NCI-H510A treated with DMSO at 0.1 percent for 48 hours (cell line): ENCODE data around the gene ZFC3H1.

Experiments
- DNase-seq: peaks from one replicate; lab custom pipeline; 2025; lab: John Stamatoyannopoulos, UW

The ZFC3H1 gene

GRCh38 chr12:71638499-71638898, 25.1 kb downstream of the ZFC3H1 start:
- no peak for DNase-seq

GRCh38 chr12:71636704-71637115, 26.9 kb downstream of the ZFC3H1 start:
- DNase-seq = peak; percentile 87

- DNase-seq = no peak
Measured at GRCh38 chr12:71627438-71628002, 36.1 kb downstream of the ZFC3H1 start.

- no peak for DNase-seq
Measured at GRCh38 chr12:71626768-71627167, 36.9 kb downstream of the ZFC3H1 start.

GRCh38 chr12:71626098-71626497, 37.5 kb downstream of the ZFC3H1 start:
- DNase-seq = no peak

- no peak for DNase-seq
Measured at GRCh38 chr12:71625476-71625875, 38.2 kb downstream of the ZFC3H1 start.

GRCh38 chr12:71621938-71622337, 41.7 kb downstream of the ZFC3H1 start:
- no peak for DNase-seq

GRCh38 chr12:71610031-71610795, 53.4 kb downstream of the ZFC3H1 start:
- DNase-seq = no peak

- DNase-seq = no peak
Measured at GRCh38 chr12:71607494-71608330, 55.9 kb downstream of the ZFC3H1 start.

- no peak for DNase-seq
Measured at GRCh38 chr12:71605039-71605438, 58.6 kb downstream of the ZFC3H1 start.

- no peak for DNase-seq
Measured at GRCh38 chr12:71602761-71603577, 60.7 kb downstream of the ZFC3H1 start.

- no peak for DNase-seq
Measured at GRCh38 chr12:71601546-71601945, 62.1 kb downstream of the ZFC3H1 start.

GRCh38 chr12:71599210-71599609, 64.4 kb downstream of the ZFC3H1 start:
- DNase-seq = peak; percentile 29

- no peak for DNase-seq
Measured at GRCh38 chr12:71594214-71594948, 69.3 kb downstream of the ZFC3H1 start.

GRCh38 chr12:71592841-71593240, 70.8 kb downstream of the ZFC3H1 start:
- no peak for DNase-seq

- no peak for DNase-seq
Measured at GRCh38 chr12:71591601-71592000, 72.0 kb downstream of the ZFC3H1 start.

- no peak for DNase-seq
Measured at GRCh38 chr12:71589478-71589881, 74.2 kb downstream of the ZFC3H1 start.

GRCh38 chr12:71587012-71587411, 76.6 kb downstream of the ZFC3H1 start:
- DNase-seq = no peak

GRCh38 chr12:71585218-71585617, 78.4 kb downstream of the ZFC3H1 start:
- DNase-seq = no peak

GRCh38 chr12:71584356-71584755, 79.3 kb downstream of the ZFC3H1 start:
- DNase-seq = no peak

- no peak for DNase-seq
Measured at GRCh38 chr12:71582925-71583324, 80.7 kb downstream of the ZFC3H1 start.
